GM23338 (cell line): ENCODE measurements around the gene ARID3A. TPM values are rescaled to one million over a fixed set of nuclear protein-coding genes. Genes with fewer than 3 reads are reported as not detected.
A peak's percentile ranks its signal among the peaks of the same experiment; 100 is the strongest.

Experiments
- ATAC-seq: fragments of 200-7000 bp; cut with Tn5 transposase; 3 replicates; pipeline ENCODE4 v1.9.1; 2020
- DNase-seq: peaks from one replicate; pipeline ENCODE4 v3.0.0-alpha.2; 2015; ENCODE audit warnings: low spot score
- H2AFZ ChIP-seq: fragments of 200-600 bp; sonication (generic); 2 replicates; pipeline ENCODE4 v1.8.0; 2016; ENCODE audit warnings: antibody characterized with exemption, mild to moderate bottlenecking, moderate library complexity
- H3F3A ChIP-seq: fragments of 200-600 bp; sonication (generic); replicated peaks from 2 replicates; pipeline ENCODE4 v1.8.0; 2017; ENCODE audit warnings: antibody characterized with exemption, mixed run types, low read depth
- H3K27ac ChIP-seq: fragments of 200-600 bp; sonication (generic); 2 replicates; pipeline ENCODE4 v1.6.1; 2016; ENCODE audit warnings: low read depth
- H3K27me3 ChIP-seq: fragments of 200-600 bp; sonication (generic); 2 replicates; pipeline ENCODE4 v1.8.0; 2016; ENCODE audit warnings: mild to moderate bottlenecking, mixed run types, moderate library complexity; ENCODE audit not compliant: insufficient read depth
- H3K36me3 ChIP-seq: fragments of 200-600 bp; sonication (generic); 2 replicates; pipeline ENCODE4 v1.8.0; 2016; ENCODE audit warnings: mild to moderate bottlenecking; ENCODE audit not compliant: insufficient read depth
- H3K4me1 ChIP-seq: fragments of 200-600 bp; sonication (generic); 2 replicates; pipeline ENCODE4 v1.8.0; 2016; ENCODE audit warnings: mild to moderate bottlenecking, moderate library complexity; ENCODE audit not compliant: insufficient read depth
- H3K4me2 ChIP-seq: fragments of 200-600 bp; sonication (generic); 2 replicates; pipeline ENCODE4 v1.7.1; 2017; ENCODE audit warnings: mixed run types
- H3K4me3 ChIP-seq: fragments of 200-600 bp; sonication (generic); 2 replicates; pipeline ENCODE4 v1.6.1; 2016; ENCODE audit warnings: mixed run types
- H3K79me2 ChIP-seq: fragments of 200-600 bp; sonication (generic); replicated peaks from 2 replicates; pipeline ENCODE4 v1.8.0; 2017; ENCODE audit warnings: mild to moderate bottlenecking; ENCODE audit not compliant: insufficient read depth
- H3K9me2 ChIP-seq: fragments of 200-600 bp; sonication (generic); 2 replicates; pipeline ENCODE4 v1.8.0; 2017; ENCODE audit not compliant: insufficient read depth
- H4K20me1 ChIP-seq: fragments of 200-600 bp; sonication (generic); replicated peaks from 2 replicates; pipeline ENCODE4 v1.8.0; 2017; ENCODE audit warnings: mild to moderate bottlenecking; ENCODE audit not compliant: insufficient read depth
- H3K27ac Mint-ChIP-seq: 2 replicates; pipeline ENCODE4 v1.8.0; 2020; ENCODE audit warnings: inconsistent platforms, mild to moderate bottlenecking, moderate library complexity, mixed read lengths
- H3K27me3 Mint-ChIP-seq: 3 replicates; pipeline ENCODE4 v1.8.0; 2022; ENCODE audit warnings: low read depth, mild to moderate bottlenecking, moderate library complexity, mixed read lengths, inconsistent platforms; ENCODE audit not compliant: insufficient read depth, poor library complexity
- H3K36me3 Mint-ChIP-seq: 3 replicates; pipeline ENCODE4 v1.8.0; 2021; ENCODE audit warnings: low read depth, mild to moderate bottlenecking, inconsistent platforms, moderate library complexity, mixed read lengths
- H3K4me1 Mint-ChIP-seq: 3 replicates; pipeline ENCODE4 v1.8.0; 2020; ENCODE audit warnings: mild to moderate bottlenecking, inconsistent platforms, mixed read lengths
- H3K4me3 Mint-ChIP-seq: 3 replicates; pipeline ENCODE4 v1.8.0; 2021; ENCODE audit warnings: moderate library complexity, mild to moderate bottlenecking, inconsistent platforms, mixed read lengths
- H3K9me3 Mint-ChIP-seq: 3 replicates; pipeline ENCODE4 v1.8.0; 2020; ENCODE audit warnings: moderate library complexity, mild to moderate bottlenecking, inconsistent platforms, mixed read lengths
- CTCF ChIP-seq, 2 experiments: fragments of 200-600 bp in 1 of 2; sonication (generic) in 1 of 2; conservative IDR thresholded peaks; 2 replicates each; pipeline versions ENCODE4 v1.5.1 to v1.6.1; 2016 to 2017; ENCODE audit warnings: antibody characterized with exemption in 2 of 2, low read depth in 2 of 2, mild to moderate bottlenecking in 2 of 2, moderate library complexity in 1 of 2
- ETS1 ChIP-seq: IDR thresholded peaks from 2 replicates; pipeline ENCODE4 v1.6.1; 2016; ENCODE audit warnings: antibody characterized with exemption
- EZH2 ChIP-seq: fragments of 200-600 bp; sonication (generic); IDR thresholded peaks from one replicate; pipeline ENCODE4 v1.8.0; 2017; ENCODE audit warnings: antibody characterized with exemption, mild to moderate bottlenecking, low read depth; ENCODE audit not compliant: unreplicated experiment
- EZH2phosphoT487 ChIP-seq: fragments of 200-600 bp; sonication (generic); IDR thresholded peaks from one replicate; pipeline ENCODE4 v1.8.1; 2018; ENCODE audit warnings: antibody characterized with exemption; ENCODE audit not compliant: unreplicated experiment
- JUNB ChIP-seq: IDR thresholded peaks from one replicate; pipeline ENCODE4 v1.6.1; 2016; ENCODE audit warnings: antibody characterized with exemption; ENCODE audit not compliant: unreplicated experiment
- NANOG ChIP-seq: IDR thresholded peaks from 2 replicates; pipeline ENCODE4 v1.6.1; 2016; ENCODE audit warnings: antibody characterized with exemption, borderline replicate concordance
- POLR2AphosphoS5 ChIP-seq: IDR thresholded peaks from 2 replicates; pipeline ENCODE4 v1.6.1; 2016; ENCODE audit warnings: antibody characterized with exemption, low read depth
- REST ChIP-seq: IDR thresholded peaks from one replicate; pipeline ENCODE4 v1.6.1; 2018; ENCODE audit warnings: antibody characterized with exemption; ENCODE audit not compliant: unreplicated experiment
- STAT1 ChIP-seq: IDR thresholded peaks from one replicate; pipeline ENCODE4 v1.6.1; 2016; ENCODE audit warnings: antibody characterized with exemption; ENCODE audit not compliant: unreplicated experiment
- ZNF114 ChIP-seq: fragments of 250-450 bp; sonication (Bioruptor Pico); IDR thresholded peaks from 2 replicates; pipeline ENCODE4 v1.5.0; 2020; ENCODE audit warnings: mild to moderate bottlenecking, moderate library complexity
- ZNF331 ChIP-seq: fragments of 250-450 bp; sonication (Bioruptor Pico); IDR thresholded peaks from 2 replicates; pipeline ENCODE4 v1.5.0; 2020; ENCODE audit warnings: low read depth, mild to moderate bottlenecking, moderate library complexity
- polyA plus RNA-seq: library from polyadenylated mRNA; unstranded; fragments of >200 nt; fragmentation: Nextera tagmentation; extraction: Ambion mirVana; gene quantifications from 2 replicates; pipeline ENCODE4 v1.2.1, GENCODE V29; 2016
- total RNA-seq: library from RNA; depleted of rRNA; stranded (reverse); fragments of >200 nt; shearing (Covaris generic); gene quantifications from 2 replicates; pipeline ENCODE4 v1.2.3, GENCODE V29; 2014

The ARID3A gene
- total and polyA plus RNA-seq, 2 experiments from 2014 or later = 33.6 to 51.6 TPM

- Mint-ChIP-seq H3K27me3 (peaks cover 14% of the 10 kb centered on the region), H3K27ac (no peak overlapping the region), H3K4me1 (peaks cover 5% of the 10 kb centered on the region; the same call in 2 of the 3 replicates), H3K9me3 (peaks cover 3% of the 10 kb centered on the region; the same call in 1 of the 3 replicates), H3K36me3 (peaks cover 12% of the 10 kb centered on the region), H3K4me3 (no peak overlapping the region)
- H3K4me2 ChIP-seq = no peak overlapping the region
- H3F3A ChIP-seq = peaks cover 10% of the 10 kb centered on the region; the same call in 1 of the 2 replicates
- peaks cover 14% of the 10 kb centered on the region; the same call in 1 of the 2 replicates for H4K20me1 ChIP-seq
- no peak overlapping the region for H3K4me3 ChIP-seq
- no peaks in the 10 kb centered on the region for H3K36me3 ChIP-seq
- H2AFZ ChIP-seq = no peak overlapping the region
- H3K79me2 ChIP-seq = peaks cover 22% of the 10 kb centered on the region
- H3K27me3 ChIP-seq = no peaks in the 10 kb centered on the region
- H3K9me2 ChIP-seq = no peaks in the 10 kb centered on the region
- DNase-seq = no peak
- peak in 1 of 2 experiments; percentile 6; a peak in 1 of 4 replicates for TF ChIP-seq CTCF (conservative IDR thresholded peaks at IDR 0.05; ENCODE audit: low read depth in 2 of 2)
- no peak for TF ChIP-seq ETS1
- no peak for TF ChIP-seq EZH2
- TF ChIP-seq JUNB = no peak
- no peak for TF ChIP-seq POLR2AphosphoS5
- no peak for TF ChIP-seq STAT1
- ATAC-seq = no peak
- no peak overlapping the region for H3K27ac ChIP-seq
- no peaks in the 10 kb centered on the region for H3K4me1 ChIP-seq
These were observed 85.0 kb downstream of the ARID3A start for GRCh38 chr19:1010586-1011510.

- no peak for DNase-seq
- H3K79me2 ChIP-seq = peaks cover 33% of the 10 kb centered on the region
- Mint-ChIP-seq H3K27ac (no peak overlapping the region), H3K9me3 (peaks cover 1% of the 10 kb centered on the region; the same call in 1 of the 3 replicates), H3K4me3 (no peak overlapping the region), H3K27me3 (peaks cover 7% of the 10 kb centered on the region), H3K4me1 (peaks cover 13% of the 10 kb centered on the region), H3K36me3 (peaks cover 6% of the 10 kb centered on the region; the same call in 2 of the 3 replicates)
- H4K20me1 ChIP-seq = peaks cover 18% of the 10 kb centered on the region
- no peak overlapping the region for H3K27ac ChIP-seq
- H3K4me3 ChIP-seq = no peak overlapping the region
- ATAC-seq = no peak
- no peak overlapping the region for H3K4me2 ChIP-seq
- H3K27me3 ChIP-seq = no peaks in the 10 kb centered on the region
- no peaks in the 10 kb centered on the region for H3K9me2 ChIP-seq
- no peak overlapping the region for H2AFZ ChIP-seq
- H3K4me1 ChIP-seq = peaks cover 5% of the 10 kb centered on the region; the same call in 1 of the 2 replicates
- no peaks in the 10 kb centered on the region for H3K36me3 ChIP-seq
- peaks cover 6% of the 10 kb centered on the region; the same call in 1 of the 2 replicates for H3F3A ChIP-seq
- no peak for TF ChIP-seq JUNB
- no peak for TF ChIP-seq ZNF114 (CRISPR knock-in tag)
- TF ChIP-seq POLR2AphosphoS5 = no peak
- no peak for TF ChIP-seq REST
- TF ChIP-seq EZH2phosphoT487 = no peak
- TF ChIP-seq CTCF (conservative IDR thresholded peaks at IDR 0.05; ENCODE audit: low read depth in 2 of 2) = no peak
- TF ChIP-seq STAT1 = no peak
- TF ChIP-seq EZH2 = no peak
- TF ChIP-seq ETS1 = no peak
- no peak for TF ChIP-seq NANOG
- TF ChIP-seq ZNF331 (CRISPR knock-in tag) = no peak
These were observed 86.0 kb downstream of the ARID3A start for GRCh38 chr19:1011831-1012333.
